ENCODE results near the gene MAK. TPM values are rescaled to one million over a fixed set of nuclear protein-coding genes. Genes with fewer than 3 reads are reported as not detected.

The MAK gene
- total RNA-seq, 1 experiment from 2014 or later, result 0.20 TPM

GRCh38 chr6:10809098-10809497 is 29.2 kb downstream of the MAK start:
- Histone ChIP-seq H3K23ac (ENCODE audit: insufficient read length, low read depth, low read length) (no peak overlapping the region), H3K4ac (ENCODE audit: low read depth, low read length) (no peak overlapping the region), H4K8ac (replicated peaks; ENCODE audit: insufficient read length, low read depth, low read length) (no peak overlapping the region), H3K9me3 (ENCODE audit: control insufficient read depth, low read depth, low read length) (no peaks in the 10 kb centered on the region), H2BK5ac (ENCODE audit: insufficient read length, low read length) (no peak overlapping the region), H3K23me2 (ENCODE audit: insufficient read length, low read depth, low read length, poor library complexity, severe bottlenecking) (peaks cover 3% of the 10 kb centered on the region), H3K27me3 (ENCODE audit: insufficient read depth, low read length) (no peaks in the 10 kb centered on the region), H3K56ac (ENCODE audit: insufficient read length, low read depth, low read length) (no peak overlapping the region), H4K20me1 (ENCODE audit: control insufficient read depth, insufficient read depth, insufficient read length) (no peaks in the 10 kb centered on the region), H3K79me1 (ENCODE audit: insufficient read depth, low read depth, low read length, poor library complexity, severe bottlenecking) (no peaks in the 10 kb centered on the region), H2BK15ac (ENCODE audit: low read depth, low read length) (no peak overlapping the region), H2BK120ac (ENCODE audit: low read depth, low read length, poor library complexity, severe bottlenecking) (no peak overlapping the region), H3K4me1 (ENCODE audit: insufficient read depth, low read length) (no peaks in the 10 kb centered on the region), H3K14ac (ENCODE audit: insufficient read depth, low read length) (no peak overlapping the region), H2AK5ac (ENCODE audit: insufficient read length, low read length) (no peak overlapping the region), H2BK12ac (ENCODE audit: insufficient read length, low read depth, low read length) (no peak overlapping the region), H3K9ac (ENCODE audit: extremely low read depth, insufficient read length, low read length) (no peak overlapping the region), H2AFZ (ENCODE audit: low read length) (no peak overlapping the region), H2BK20ac (ENCODE audit: low read depth, low read length, poor library complexity, severe bottlenecking) (no peak overlapping the region), H4K91ac (ENCODE audit: insufficient read length, low read depth, low read length) (no peak overlapping the region), H3K18ac (ENCODE audit: insufficient read length, low read depth, low read length) (no peak overlapping the region), H3K79me2 (ENCODE audit: insufficient read depth, low read length) (no peaks in the 10 kb centered on the region), H3K27ac (ENCODE audit: insufficient read length, low read depth, low read length) (no peak overlapping the region), H3T11ph (ENCODE audit: low read length) (no peak overlapping the region), H4K5ac (ENCODE audit: insufficient read length, low read depth, low read length) (no peak overlapping the region), H3K4me2 (ENCODE audit: insufficient read depth, insufficient read length, low read length) (no peak overlapping the region)
- Mint-ChIP-seq H3K4me3 (no peak overlapping the region), H3K36me3 (ENCODE audit: insufficient read depth in 1 of 3, low read depth in 3 of 3) (peaks cover 0 to 2% (median 2%) of the 10 kb centered on the region in 3 experiments; a peak in 1 of 7 replicates), H3K27me3 (ENCODE audit: low read depth) (no peaks in the 10 kb centered on the region), H3K9me3 (no peaks in the 10 kb centered on the region), H3K27ac (peak overlapping the region in 1 of 3 experiments; percentile 4; a peak in 1 of 7 replicates), H3K4me1 (peaks cover 5 to 10% of the 10 kb centered on the region in 2 experiments)
- no peak for DNase-seq
- WGBS (ENCODE audit: extremely low coverage, insufficient read length, low lambda C conversion rate), result no CpG with 5 or more reads among the region's 6 CpGs
- TF ChIP-seq, protein P1, sequence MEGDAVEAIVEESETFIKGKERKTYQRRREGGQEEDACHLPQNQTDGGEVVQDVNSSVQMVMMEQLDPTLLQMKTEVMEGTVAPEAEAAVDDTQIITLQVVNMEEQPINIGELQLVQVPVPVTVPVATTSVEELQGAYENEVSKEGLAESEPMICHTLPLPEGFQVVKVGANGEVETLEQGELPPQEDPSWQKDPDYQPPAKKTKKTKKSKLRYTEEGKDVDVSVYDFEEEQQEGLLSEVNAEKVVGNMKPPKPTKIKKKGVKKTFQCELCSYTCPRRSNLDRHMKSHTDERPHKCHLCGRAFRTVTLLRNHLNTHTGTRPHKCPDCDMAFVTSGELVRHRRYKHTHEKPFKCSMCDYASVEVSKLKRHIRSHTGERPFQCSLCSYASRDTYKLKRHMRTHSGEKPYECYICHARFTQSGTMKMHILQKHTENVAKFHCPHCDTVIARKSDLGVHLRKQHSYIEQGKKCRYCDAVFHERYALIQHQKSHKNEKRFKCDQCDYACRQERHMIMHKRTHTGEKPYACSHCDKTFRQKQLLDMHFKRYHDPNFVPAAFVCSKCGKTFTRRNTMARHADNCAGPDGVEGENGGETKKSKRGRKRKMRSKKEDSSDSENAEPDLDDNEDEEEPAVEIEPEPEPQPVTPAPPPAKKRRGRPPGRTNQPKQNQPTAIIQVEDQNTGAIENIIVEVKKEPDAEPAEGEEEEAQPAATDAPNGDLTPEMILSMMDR (conservative IDR thresholded peaks at IDR 0.05), result no peak
